K562 (cell line): ENCODE results near the gene PNPLA1. TPM values are rescaled to one million over a fixed set of nuclear protein-coding genes. Genes with fewer than 3 reads are reported as not detected.

Experiments used
- ATAC-seq: fragments of 200-7000 bp; cut with Tn5 transposase; 3 replicates; pipeline ENCODE4 v1.9.1; 2020; ENCODE audit warnings: moderate library complexity
- BruUV-seq: library from RNA; stranded (reverse); fragments of 400-500 nt; replicated peaks from 2 replicates; lab custom pipeline; 2021; lab: Mats Ljungman, UMichigan
- CTCF ChIA-PET: fragments of 300-600 bp; formaldehyde crosslinking; extraction: SDS; loops from one replicate; lab custom pipeline; 2021; ENCODE audit warnings: low intra/inter-chr PET ratio; lab: Yijun Ruan, JAX
- POLR2A ChIA-PET: fragments of 300-600, 350-650 bp; sonication (Branson Sonifier 250); formaldehyde crosslinking; extraction: SDS; loops from one replicate; lab custom pipeline; 2021; ENCODE audit warnings: antibody characterized with exemption, inconsistent platforms; lab: Yijun Ruan, JAX
- DNase-seq, 4 experiments: peaks; one replicate each; pipeline versions ENCODE4 v3.0.0 to v3.0.0-alpha.2; 2011 to 2018; ENCODE audit warnings: low spot score in 3 of 4, mixed read lengths in 3 of 4; ENCODE audit errors: extremely low read depth in 1 of 4
- FAIRE-seq: peaks from 2 replicates; lab custom pipeline; 2011; peaks lifted over from hg19 to GRCh38; lab: Jason Lieb, UNC
- H2AFZ ChIP-seq: 2 replicates; pipeline ENCODE4 v1.6.0; 2011; ENCODE audit warnings: low read depth, low read length, control low read depth, inconsistent platforms
- H3K27ac ChIP-seq: fragments of 200-600 bp; 3 replicates; pipeline ENCODE4 v1.8.0; 2011; ENCODE audit warnings: low read depth, mild to moderate bottlenecking, control low read depth, inconsistent platforms, low read length, moderate library complexity, mixed read lengths; ENCODE audit errors: extremely low read depth
- H3K27me3 ChIP-seq, 2 experiments: fragments of 300-600 bp in 1 of 2; 2 replicates in 1 of 2; 3 replicates in 1 of 2; pipeline versions ENCODE4 v1.6.0 to v1.8.0; 2011; ENCODE audit warnings: inconsistent platforms in 2 of 2, low read length in 2 of 2, mild to moderate bottlenecking in 1 of 2, mixed read lengths in 1 of 2, moderate library complexity in 1 of 2; ENCODE audit not compliant: control insufficient read depth in 2 of 2, insufficient read depth in 2 of 2
- H3K36me3 ChIP-seq: fragments of 300-600 bp; 3 replicates; pipeline ENCODE4 v1.8.0; 2011; ENCODE audit warnings: mild to moderate bottlenecking, low read length, inconsistent platforms; ENCODE audit not compliant: control insufficient read depth, insufficient read depth
- H3K4me1 ChIP-seq, 2 experiments: fragments of 200-600 bp in 1 of 2; replicated peaks in 1 of 2; 2 replicates in 1 of 2; 3 replicates in 1 of 2; pipeline versions ENCODE4 v1.5.1 to v1.8.0; 2011; ENCODE audit warnings: inconsistent platforms in 2 of 2, low read length in 2 of 2, mild to moderate bottlenecking in 1 of 2, mixed read lengths in 1 of 2, moderate library complexity in 1 of 2; ENCODE audit not compliant: control insufficient read depth in 2 of 2, insufficient read depth in 2 of 2
- H3K4me2 ChIP-seq: 2 replicates; pipeline ENCODE4 v1.6.1; 2011; ENCODE audit warnings: low read length, control low read depth, inconsistent platforms, mixed read lengths; ENCODE audit not compliant: insufficient read depth
- H3K4me3 ChIP-seq: fragments of 200-600 bp; sonication (generic), shearing (Covaris generic); 2 replicates; pipeline ENCODE4 v1.5.1; 2016; ENCODE audit warnings: control low read depth, inconsistent platforms
- H3K79me2 ChIP-seq: fragments of 200-600 bp; 3 replicates; pipeline ENCODE4 v1.8.0; 2011; ENCODE audit warnings: low read length, inconsistent platforms; ENCODE audit not compliant: control insufficient read depth, insufficient read depth
- H3K9ac ChIP-seq, 2 experiments: 2 replicates each; pipeline versions ENCODE4 v1.6.0 to v1.6.1; 2011; ENCODE audit warnings: low read depth in 2 of 2, low read length in 2 of 2, control low read depth in 1 of 2, inconsistent platforms in 1 of 2, mild to moderate bottlenecking in 1 of 2, mixed read lengths in 1 of 2; ENCODE audit not compliant: insufficient read depth in 1 of 2
- H3K9me1 ChIP-seq: one replicate; pipeline ENCODE4 v1.6.0; 2011; ENCODE audit warnings: inconsistent platforms, mild to moderate bottlenecking, low read length, moderate library complexity; ENCODE audit not compliant: control insufficient read depth, insufficient read depth
- H3K9me3 ChIP-seq: replicated peaks from 2 replicates; pipeline ENCODE4 v1.5.1; 2011; ENCODE audit warnings: low read depth, low read length, inconsistent platforms; ENCODE audit not compliant: control insufficient read depth, insufficient read depth
- H4K20me1 ChIP-seq: replicated peaks from 2 replicates; pipeline ENCODE4 v1.6.1; 2011; ENCODE audit warnings: low read length, inconsistent platforms, mixed read lengths; ENCODE audit not compliant: control insufficient read depth, insufficient read depth
- ASH1L ChIP-seq: fragments of 450-650 bp; IDR thresholded peaks from 2 replicates; pipeline ENCODE4 v1.6.1; 2018; ENCODE audit warnings: borderline replicate concordance, mild to moderate bottlenecking, low read depth; ENCODE audit not compliant: partially characterized antibody
- C11orf30 ChIP-seq: fragments of 450-650 bp; IDR thresholded peaks from 2 replicates; pipeline ENCODE4 v1.6.1; 2016; ENCODE audit warnings: low read depth, mild to moderate bottlenecking
- CHD1 ChIP-seq: fragments of 200-600 bp; sonication (generic); IDR thresholded peaks from one replicate; pipeline ENCODE4 v1.6.1; 2012; ENCODE audit warnings: mild to moderate bottlenecking, moderate library complexity, low read length, inconsistent platforms
- FOS ChIP-seq: IDR thresholded peaks from 3 replicates; pipeline ENCODE4 v1.6.1; 2011; ENCODE audit not compliant: insufficient read length; ENCODE audit errors: extremely low read depth
- FOXM1 ChIP-seq, 2 experiments: fragments of 450-650 bp in 1 of 2; sonication (generic) in 1 of 2; formaldehyde crosslinking in 1 of 2; IDR thresholded peaks; 2 replicates each; pipeline versions ENCODE4 v1.6.1 to v1.9.0; 2017 to 2022; ENCODE audit warnings: low read depth in 2 of 2, mild to moderate bottlenecking in 2 of 2, missing genetic modification reagents in 1 of 2, moderate library complexity in 1 of 2
- GTF2A2 ChIP-seq: IDR thresholded peaks from 2 replicates; pipeline ENCODE4 v1.6.1; 2016; ENCODE audit warnings: mild to moderate bottlenecking, missing genetic modification characterization, missing compliant biosample characterization
- HNRNPLL ChIP-seq: fragments of 200-400 bp; formaldehyde crosslinking; IDR thresholded peaks from 2 replicates; pipeline ENCODE4 v1.6.1; 2017; ENCODE audit warnings: low read length, low read depth, mild to moderate bottlenecking; ENCODE audit not compliant: poor library complexity, severe bottlenecking
- JUND ChIP-seq, 2 experiments: IDR thresholded peaks; 2 replicates in 1 of 2; 3 replicates in 1 of 2; pipeline ENCODE4 v1.6.1; 2011; ENCODE audit warnings: borderline replicate concordance in 2 of 2, low read depth in 2 of 2, low read length in 2 of 2, improper control_type of control experiment in 1 of 2, missing biosample characterization in 1 of 2, missing genetic modification characterization in 1 of 2, missing genetic modification reagents in 1 of 2
- NFE2 ChIP-seq: IDR thresholded peaks from 2 replicates; pipeline ENCODE4 v1.6.1; 2014; ENCODE audit warnings: antibody characterized with exemption, low read depth
- NFYB ChIP-seq: IDR thresholded peaks from 2 replicates; pipeline ENCODE4 v1.6.1; 2011; ENCODE audit warnings: mild to moderate bottlenecking, moderate library complexity; ENCODE audit not compliant: insufficient read length; ENCODE audit errors: extremely low read depth
- STAT5A ChIP-seq: IDR thresholded peaks from 2 replicates; pipeline ENCODE4 v1.6.1; 2012; ENCODE audit warnings: low read length, inconsistent platforms, borderline replicate concordance
- ZFP36 ChIP-seq: fragments of 150-350 bp; IDR thresholded peaks from 2 replicates; pipeline ENCODE4 v1.6.1; 2018; ENCODE audit warnings: low read length, low read depth; ENCODE audit not compliant: partially characterized antibody
- ZNF316 ChIP-seq: fragments of 450-650 bp; IDR thresholded peaks from 2 replicates; pipeline ENCODE4 v1.6.1; 2016
- WGBS: fragments of 100-300 bp; shearing (Covaris generic); methylation state at CpG from one replicate; pipeline ENCODE4 v1.1.6; 2016; ENCODE audit warnings: low coverage, mixed read lengths; ENCODE audit not compliant: insufficient coverage; ENCODE audit errors: missing lambda C conversion rate; 5-methylcytosine and 5-hydroxymethylcytosine counted together
- in situ Hi-C: fragments of 300-500 bp; cut with MboI; formaldehyde crosslinking; loops from 4 replicates; pipeline ENCODE4 v1.15.0; 2018; ENCODE audit warnings: inconsistent platforms, mixed read lengths
- intact Hi-C: fragments of 100-400 bp; cut with micrococcal nuclease; formaldehyde crosslinking; loops from 2 replicates; pipeline ENCODE4 v1.14.2; 2022
- polyA plus RNA-seq, 8 experiments: library from polyadenylated mRNA; depleted of rRNA in 4 of 8; stranded (reverse) in 5 of 8; unstranded in 3 of 8; fragments of >200 nt; fragmentation: Nextera tagmentation in 2 of 8; fragmentation: Illumina TruSeq in 1 of 8; extraction: Ambion mirVana in 2 of 8; extraction: Trizol in 1 of 8; gene quantifications; 2 replicates each; pipeline versions ENCODE4 v1.2.1 to v1.2.3, GENCODE V29; 2011 to 2014; ENCODE audit warnings: inconsistent platforms in 1 of 8, missing spikeins in 1 of 8
- total RNA-seq, 7 experiments: library from RNA; depleted of rRNA in 6 of 7; stranded (reverse); fragments of >200 nt in 6 of 7; fragmentation: Illumina TruSeq in 2 of 7; extraction: Trizol in 2 of 7; gene quantifications; 2 replicates each; pipeline versions ENCODE4 v1.2.1 to v1.2.3, GENCODE V29; 2011 to 2021; ENCODE audit warnings: low replicate concordance in 1 of 7
- TF ChIP-seq, protein P1 (sequence below): fragments of 450-650 bp; IDR thresholded peaks from 2 replicates; pipeline ENCODE4 v1.6.1; 2016
- TF ChIP-seq, protein P2 (sequence below), 2 experiments: IDR thresholded peaks in 1 of 2; conservative IDR thresholded peaks in 1 of 2; 2 replicates each; pipeline ENCODE4 v1.6.1; 2016; ENCODE audit warnings: low read depth in 2 of 2, mild to moderate bottlenecking in 1 of 2, missing compliant biosample characterization in 1 of 2, missing genetic modification characterization in 1 of 2, moderate library complexity in 1 of 2

Gene PNPLA1
- total and polyA plus RNA-seq, 9 of the 15 experiments (the other 6 are each of a cell fraction or from before 2014, with no cell fraction given): 0.04 to 0.27 (median 0.13) TPM; not detected in 2

DNA sequence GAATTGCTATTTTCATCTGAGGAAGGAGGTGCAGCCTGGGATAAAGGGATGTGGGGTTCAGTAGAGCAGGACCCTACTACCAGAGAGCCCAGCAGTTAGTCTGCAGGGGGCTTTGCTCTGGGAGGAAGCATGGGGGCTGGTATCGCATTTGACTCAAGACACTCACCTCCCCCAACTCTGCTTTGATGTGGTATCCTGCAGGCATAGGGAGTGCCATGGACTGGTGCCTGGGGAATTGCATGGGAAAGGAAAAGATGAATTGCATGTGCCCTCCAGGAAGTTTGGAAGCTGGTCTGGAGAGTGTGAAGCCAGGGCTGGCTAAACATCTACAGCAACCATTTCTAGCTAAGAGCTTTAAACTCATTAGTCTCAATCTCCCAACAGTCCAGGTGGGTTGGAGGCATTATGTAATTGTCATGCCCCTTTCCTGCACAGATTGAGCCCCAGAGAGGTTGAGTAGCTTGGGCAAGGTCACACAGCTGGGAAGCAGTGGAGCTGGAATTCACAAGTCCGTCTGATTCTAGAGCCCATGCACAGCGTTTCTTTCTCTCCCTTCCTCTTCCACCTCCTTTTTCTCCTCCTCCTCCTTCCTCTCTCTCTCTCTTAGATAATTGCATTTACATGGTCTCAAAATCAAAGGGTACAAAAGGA, 26.2 kb upstream of the PNPLA1 start (continued):
- TF ChIP-seq ZFP36: peak; percentile 56

DNA sequence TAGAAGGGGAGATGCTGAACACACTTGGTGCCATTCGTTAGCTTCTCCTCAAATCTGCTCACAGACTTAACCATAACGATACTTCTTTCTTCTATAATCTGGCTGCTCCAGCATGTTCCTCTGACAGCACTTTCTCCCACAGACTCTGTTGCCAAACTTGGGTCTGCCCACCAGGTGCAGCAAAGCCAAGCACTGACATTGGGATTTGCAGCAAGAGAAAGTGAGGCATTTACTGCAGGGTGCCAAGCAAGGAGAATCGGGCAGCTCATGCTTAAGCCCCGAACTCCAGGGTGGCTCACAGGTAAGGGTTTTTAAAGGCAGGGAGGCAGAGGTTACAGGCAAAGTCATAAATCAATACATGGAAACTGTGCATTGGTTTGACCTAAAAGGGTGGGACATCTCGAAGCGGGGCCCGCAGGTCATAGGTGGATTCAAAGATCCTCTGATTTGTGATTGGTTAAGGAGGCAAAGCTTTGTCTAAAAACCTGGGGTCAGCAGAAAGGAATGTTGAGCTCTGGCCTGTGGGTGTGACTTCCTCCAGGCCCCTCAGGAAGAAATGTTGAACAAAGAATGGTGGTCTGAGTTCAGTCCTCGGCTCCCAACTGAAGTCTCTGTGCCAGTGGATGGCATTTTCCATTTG, 25.1 kb upstream of the PNPLA1 start:
- Histone ChIP-seq H3K27me3 (peaks cover 33 to 45% of the 10 kb centered on the region in 2 experiments), H4K20me1 (no peaks in the 10 kb centered on the region), H3K36me3 (no peaks in the 10 kb centered on the region), H3K4me1 (peaks cover 0 to 7% of the 10 kb centered on the region in 2 experiments; a peak in 2 of 5 replicates), H3K79me2 (no peaks in the 10 kb centered on the region), H2AFZ (no peak overlapping the region), H3K27ac (no peak overlapping the region), H3K9me3 (no peaks in the 10 kb centered on the region), H3K9me1 (no peaks in the 10 kb centered on the region), H3K9ac (no peak overlapping the region), H3K4me3 (no peak overlapping the region), H3K4me2 (no peak overlapping the region)
- 3% methylated on average over 8 of the region's 8 CpGs for WGBS
- ChIA-PET POLR2A (interaction anchor here (0.7 to 1.6 kb wide), 7 partner anchors 8 to 433 kb away, joined by 3 to 5 read pairs (median 3); no protein-coding TSS in a partner anchor), CTCF (no interaction called here)
- BruUV-seq: no TSS peak
- intact Hi-C loops: no loop called here
- no peak for FAIRE-seq
- ATAC-seq: peak; percentile 65
- in situ Hi-C loops: no loop called here
- peak in 3 of 4 experiments; percentile 46 to 62 (median 49) for DNase-seq
- TF ChIP-seq NFYB (peak; percentile 86), FOXM1 (IDR thresholded peaks at IDR 0.05; ENCODE audit: low read depth) (0 out of 2 replicates have a peak, but pooled peaks have one; percentile 41), FOXM1 (CRISPR knock-in tag; IDR thresholded peaks at IDR 0.05; ENCODE audit: low read depth) (no peak), C11orf30 (peak; percentile 43; the same call in 1 of the 2 replicates), STAT5A (no peak), FOS (peak; percentile 67), NFE2 (no peak), JUND (IDR thresholded peaks at IDR 0.05; ENCODE audit: borderline replicate concordance, low read depth, low read length) (no peak), JUND (tag; IDR thresholded peaks at IDR 0.05; ENCODE audit: borderline replicate concordance, low read depth, low read length) (no peak), HNRNPLL (no peak), GTF2A2 (tag) (no peak), ASH1L (peak; percentile 66), CHD1 (no peak), ZNF316 (peak; percentile 56)
- TF ChIP-seq, protein P1, sequence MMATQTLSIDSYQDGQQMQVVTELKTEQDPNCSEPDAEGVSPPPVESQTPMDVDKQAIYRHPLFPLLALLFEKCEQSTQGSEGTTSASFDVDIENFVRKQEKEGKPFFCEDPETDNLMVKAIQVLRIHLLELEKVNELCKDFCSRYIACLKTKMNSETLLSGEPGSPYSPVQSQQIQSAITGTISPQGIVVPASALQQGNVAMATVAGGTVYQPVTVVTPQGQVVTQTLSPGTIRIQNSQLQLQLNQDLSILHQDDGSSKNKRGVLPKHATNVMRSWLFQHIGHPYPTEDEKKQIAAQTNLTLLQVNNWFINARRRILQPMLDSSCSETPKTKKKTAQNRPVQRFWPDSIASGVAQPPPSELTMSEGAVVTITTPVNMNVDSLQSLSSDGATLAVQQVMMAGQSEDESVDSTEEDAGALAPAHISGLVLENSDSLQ: peak; percentile 95
- TF ChIP-seq, protein P2, sequence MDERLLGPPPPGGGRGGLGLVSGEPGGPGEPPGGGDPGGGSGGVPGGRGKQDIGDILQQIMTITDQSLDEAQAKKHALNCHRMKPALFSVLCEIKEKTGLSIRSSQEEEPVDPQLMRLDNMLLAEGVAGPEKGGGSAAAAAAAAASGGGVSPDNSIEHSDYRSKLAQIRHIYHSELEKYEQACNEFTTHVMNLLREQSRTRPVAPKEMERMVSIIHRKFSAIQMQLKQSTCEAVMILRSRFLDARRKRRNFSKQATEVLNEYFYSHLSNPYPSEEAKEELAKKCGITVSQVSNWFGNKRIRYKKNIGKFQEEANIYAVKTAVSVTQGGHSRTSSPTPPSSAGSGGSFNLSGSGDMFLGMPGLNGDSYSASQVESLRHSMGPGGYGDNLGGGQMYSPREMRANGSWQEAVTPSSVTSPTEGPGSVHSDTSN (CRISPR knock-in tag; IDR thresholded peaks at IDR 0.05; ENCODE audit: low read depth): no peak
- TF ChIP-seq, protein P2 (tag; conservative IDR thresholded peaks at IDR 0.05; ENCODE audit: low read depth): peak; percentile 86
